HepG2 (cell line): ENCODE data around the gene POU2F1. TPM values are rescaled to one million over a fixed set of nuclear protein-coding genes. Genes with fewer than 3 reads are reported as not detected.
A peak's percentile ranks its signal among the peaks of the same experiment; 100 is the strongest.

Experiments used
- AKAP8 ChIP-seq: sonication (generic); formaldehyde crosslinking; IDR thresholded peaks from 2 replicates; pipeline ENCODE4 v1.5.1; 2020; ENCODE audit warnings: mild to moderate bottlenecking, missing genetic modification reagents
- MAF1 ChIP-seq: sonication (generic); formaldehyde crosslinking; IDR thresholded peaks from 2 replicates; pipeline ENCODE4 v1.5.0; 2020; ENCODE audit warnings: missing genetic modification reagents, borderline replicate concordance
- SMAD1 ChIP-seq: sonication (generic); formaldehyde crosslinking; IDR thresholded peaks from 2 replicates; pipeline ENCODE4 v1.4.0; 2020; ENCODE audit warnings: missing genetic modification reagents, low read depth, mild to moderate bottlenecking, borderline replicate concordance
- STAG1 ChIP-seq: sonication (generic); formaldehyde crosslinking; IDR thresholded peaks from 2 replicates; pipeline ENCODE4 v1.4.0; 2020; ENCODE audit warnings: missing genetic modification reagents
- ZBTB21 ChIP-seq: sonication (generic); formaldehyde crosslinking; IDR thresholded peaks from 2 replicates; pipeline ENCODE4 v1.4.0; 2020; ENCODE audit warnings: missing genetic modification reagents
- ZFY ChIP-seq: sonication (generic); formaldehyde crosslinking; IDR thresholded peaks from 2 replicates; pipeline ENCODE4 v1.4.0; 2020; ENCODE audit warnings: missing genetic modification reagents
- ZKSCAN1 ChIP-seq: fragments of 150-350 bp; IDR thresholded peaks from 2 replicates; pipeline ENCODE4 v1.6.1; 2014; ENCODE audit warnings: low read length
- ZNF234 ChIP-seq: sonication (generic); formaldehyde crosslinking; conservative IDR thresholded peaks from 2 replicates; pipeline ENCODE4 v1.5.1; 2020; ENCODE audit warnings: mild to moderate bottlenecking, missing genetic modification reagents
- ZNF451 ChIP-seq: sonication (generic); formaldehyde crosslinking; IDR thresholded peaks from 2 replicates; pipeline ENCODE4 v1.5.0; 2020; ENCODE audit warnings: mild to moderate bottlenecking, missing genetic modification reagents
- ZNF496 ChIP-seq: sonication (generic); formaldehyde crosslinking; IDR thresholded peaks from 2 replicates; pipeline ENCODE4 v1.8.1; 2023; ENCODE audit warnings: mild to moderate bottlenecking, moderate library complexity, missing genetic modification reagents; ENCODE audit not compliant: insufficient replicate concordance
- ZNF782 ChIP-seq: sonication (generic); formaldehyde crosslinking; IDR thresholded peaks from 2 replicates; pipeline ENCODE4 v1.4.0; 2020; ENCODE audit warnings: missing genetic modification reagents, mild to moderate bottlenecking, borderline replicate concordance
- polyA plus RNA-seq, 8 experiments: library from polyadenylated mRNA; depleted of rRNA in 3 of 8; stranded (reverse) in 7 of 8; unstranded in 1 of 8; fragments of >200 nt; fragmentation: Illumina TruSeq in 4 of 8; extraction: Trizol in 4 of 8; gene quantifications; 2 replicates each; pipeline versions ENCODE4 v1.2.1 to v1.2.3, GENCODE V29; 2011 to 2016; ENCODE audit warnings: low read depth in 4 of 8, missing spikeins in 1 of 8, mixed read lengths in 1 of 8; ENCODE audit not compliant: insufficient read depth in 1 of 8
- total RNA-seq, 5 experiments: library from RNA; depleted of rRNA; stranded (reverse); fragments of >200 nt; fragmentation: Illumina TruSeq; extraction: Trizol; gene quantifications; 2 replicates each; pipeline ENCODE4 v1.2.3, GENCODE V29; 2016; ENCODE audit warnings: low read depth in 1 of 5
- TF ChIP-seq, protein P1 (sequence below): sonication (generic); formaldehyde crosslinking; conservative IDR thresholded peaks from 2 replicates; pipeline ENCODE4 v1.4.0; 2020; ENCODE audit warnings: missing genetic modification reagents
- TF ChIP-seq, protein P2 (sequence below): sonication (generic); formaldehyde crosslinking; IDR thresholded peaks from 2 replicates; pipeline ENCODE4 v1.5.0; 2020; ENCODE audit warnings: missing genetic modification reagents
- TF ChIP-seq, protein P3 (sequence below): sonication (generic); formaldehyde crosslinking; IDR thresholded peaks from 2 replicates; pipeline ENCODE4 v1.5.0; 2020; ENCODE audit warnings: mild to moderate bottlenecking, low read depth, missing genetic modification reagents, borderline replicate concordance
- TF ChIP-seq, protein P4 (sequence below): sonication (generic); formaldehyde crosslinking; IDR thresholded peaks from 2 replicates; pipeline ENCODE4 v1.4.0; 2020; ENCODE audit warnings: missing genetic modification reagents, borderline replicate concordance
- TF ChIP-seq, protein P5 (sequence below): sonication (generic); formaldehyde crosslinking; IDR thresholded peaks from 2 replicates; pipeline ENCODE4 v1.4.0; 2020; ENCODE audit warnings: mild to moderate bottlenecking, missing genetic modification reagents

POU2F1 gene
- total and polyA plus RNA-seq, 2 of the 13 experiments (the other 11 are each of a cell fraction or from before 2014, with no cell fraction given) = 10.2 to 13.0 TPM

DNA sequence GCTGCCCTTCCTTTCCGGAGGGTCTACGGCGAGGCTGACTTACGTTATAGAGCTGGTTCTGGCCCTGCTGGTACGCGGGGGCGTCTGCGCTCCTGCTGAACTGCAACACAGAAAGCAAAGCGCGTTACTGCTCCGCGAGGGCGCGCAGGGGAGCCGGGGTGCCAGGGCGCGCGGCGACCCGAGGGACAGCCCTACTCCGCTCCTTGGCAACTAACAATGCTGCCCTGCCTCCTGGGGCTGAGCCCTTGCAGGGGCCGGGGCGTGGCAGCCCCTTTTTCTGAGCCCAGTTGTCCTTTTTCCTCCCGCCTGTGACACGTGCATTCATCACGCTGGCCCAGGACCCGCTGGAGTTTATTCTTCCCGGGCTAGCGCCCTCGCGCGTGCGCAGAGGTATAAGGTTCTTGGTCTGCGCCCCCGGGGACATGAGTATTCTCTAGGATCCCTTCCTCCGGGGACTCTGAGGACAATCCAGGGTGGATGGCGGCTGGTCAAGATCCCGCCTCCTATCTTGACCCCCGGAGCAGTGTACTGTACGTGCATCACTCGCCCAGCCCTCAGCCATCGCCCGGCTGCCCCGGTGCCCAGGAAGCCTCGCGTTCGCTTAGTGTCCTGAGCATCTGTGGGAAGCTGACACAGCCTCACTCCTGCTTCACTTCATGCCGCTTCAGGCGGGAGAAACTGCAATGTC is 218.8 kb downstream of the POU2F1 start (continued):
- TF ChIP-seq ZFY (no peak), ZBTB21 (CRISPR knock-in tag) (no peak), ZNF782 (no peak), ZNF496 (CRISPR knock-in tag) (no peak), AKAP8 (no peak), MAF1 (CRISPR knock-in tag) (no peak), ZNF234 (CRISPR knock-in tag) (no peak), ZKSCAN1 (no peak), ZNF451 (CRISPR knock-in tag) (no peak), STAG1 (CRISPR knock-in tag) (no peak; the same call in 1 of the 2 replicates), SMAD1 (no peak)
- TF ChIP-seq, protein P1, sequence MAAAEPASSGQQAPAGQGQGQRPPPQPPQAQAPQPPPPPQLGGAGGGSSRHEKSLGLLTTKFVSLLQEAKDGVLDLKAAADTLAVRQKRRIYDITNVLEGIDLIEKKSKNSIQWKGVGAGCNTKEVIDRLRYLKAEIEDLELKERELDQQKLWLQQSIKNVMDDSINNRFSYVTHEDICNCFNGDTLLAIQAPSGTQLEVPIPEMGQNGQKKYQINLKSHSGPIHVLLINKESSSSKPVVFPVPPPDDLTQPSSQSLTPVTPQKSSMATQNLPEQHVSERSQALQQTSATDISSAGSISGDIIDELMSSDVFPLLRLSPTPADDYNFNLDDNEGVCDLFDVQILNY (CRISPR knock-in tag) = peak; percentile 62
- TF ChIP-seq, protein P2, sequence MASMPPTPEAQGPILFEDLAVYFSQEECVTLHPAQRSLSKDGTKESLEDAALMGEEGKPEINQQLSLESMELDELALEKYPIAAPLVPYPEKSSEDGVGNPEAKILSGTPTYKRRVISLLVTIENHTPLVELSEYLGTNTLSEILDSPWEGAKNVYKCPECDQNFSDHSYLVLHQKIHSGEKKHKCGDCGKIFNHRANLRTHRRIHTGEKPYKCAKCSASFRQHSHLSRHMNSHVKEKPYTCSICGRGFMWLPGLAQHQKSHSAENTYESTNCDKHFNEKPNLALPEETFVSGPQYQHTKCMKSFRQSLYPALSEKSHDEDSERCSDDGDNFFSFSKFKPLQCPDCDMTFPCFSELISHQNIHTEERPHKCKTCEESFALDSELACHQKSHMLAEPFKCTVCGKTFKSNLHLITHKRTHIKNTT (CRISPR knock-in tag) = no peak
- TF ChIP-seq, protein P3, sequence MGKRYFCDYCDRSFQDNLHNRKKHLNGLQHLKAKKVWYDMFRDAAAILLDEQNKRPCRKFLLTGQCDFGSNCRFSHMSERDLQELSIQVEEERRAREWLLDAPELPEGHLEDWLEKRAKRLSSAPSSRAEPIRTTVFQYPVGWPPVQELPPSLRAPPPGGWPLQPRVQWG = no peak
- TF ChIP-seq, protein P4, sequence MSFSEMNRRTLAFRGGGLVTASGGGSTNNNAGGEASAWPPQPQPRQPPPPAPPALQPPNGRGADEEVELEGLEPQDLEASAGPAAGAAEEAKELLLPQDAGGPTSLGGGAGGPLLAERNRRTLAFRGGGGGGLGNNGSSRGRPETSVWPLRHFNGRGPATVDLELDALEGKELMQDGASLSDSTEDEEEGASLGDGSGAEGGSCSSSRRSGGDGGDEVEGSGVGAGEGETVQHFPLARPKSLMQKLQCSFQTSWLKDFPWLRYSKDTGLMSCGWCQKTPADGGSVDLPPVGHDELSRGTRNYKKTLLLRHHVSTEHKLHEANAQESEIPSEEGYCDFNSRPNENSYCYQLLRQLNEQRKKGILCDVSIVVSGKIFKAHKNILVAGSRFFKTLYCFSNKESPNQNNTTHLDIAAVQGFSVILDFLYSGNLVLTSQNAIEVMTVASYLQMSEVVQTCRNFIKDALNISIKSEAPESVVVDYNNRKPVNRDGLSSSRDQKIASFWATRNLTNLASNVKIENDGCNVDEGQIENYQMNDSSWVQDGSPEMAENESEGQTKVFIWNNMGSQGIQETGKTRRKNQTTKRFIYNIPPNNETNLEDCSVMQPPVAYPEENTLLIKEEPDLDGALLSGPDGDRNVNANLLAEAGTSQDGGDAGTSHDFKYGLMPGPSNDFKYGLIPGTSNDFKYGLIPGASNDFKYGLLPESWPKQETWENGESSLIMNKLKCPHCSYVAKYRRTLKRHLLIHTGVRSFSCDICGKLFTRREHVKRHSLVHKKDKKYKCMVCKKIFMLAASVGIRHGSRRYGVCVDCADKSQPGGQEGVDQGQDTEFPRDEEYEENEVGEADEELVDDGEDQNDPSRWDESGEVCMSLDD (CRISPR knock-in tag) = no peak
- TF ChIP-seq, protein P5, sequence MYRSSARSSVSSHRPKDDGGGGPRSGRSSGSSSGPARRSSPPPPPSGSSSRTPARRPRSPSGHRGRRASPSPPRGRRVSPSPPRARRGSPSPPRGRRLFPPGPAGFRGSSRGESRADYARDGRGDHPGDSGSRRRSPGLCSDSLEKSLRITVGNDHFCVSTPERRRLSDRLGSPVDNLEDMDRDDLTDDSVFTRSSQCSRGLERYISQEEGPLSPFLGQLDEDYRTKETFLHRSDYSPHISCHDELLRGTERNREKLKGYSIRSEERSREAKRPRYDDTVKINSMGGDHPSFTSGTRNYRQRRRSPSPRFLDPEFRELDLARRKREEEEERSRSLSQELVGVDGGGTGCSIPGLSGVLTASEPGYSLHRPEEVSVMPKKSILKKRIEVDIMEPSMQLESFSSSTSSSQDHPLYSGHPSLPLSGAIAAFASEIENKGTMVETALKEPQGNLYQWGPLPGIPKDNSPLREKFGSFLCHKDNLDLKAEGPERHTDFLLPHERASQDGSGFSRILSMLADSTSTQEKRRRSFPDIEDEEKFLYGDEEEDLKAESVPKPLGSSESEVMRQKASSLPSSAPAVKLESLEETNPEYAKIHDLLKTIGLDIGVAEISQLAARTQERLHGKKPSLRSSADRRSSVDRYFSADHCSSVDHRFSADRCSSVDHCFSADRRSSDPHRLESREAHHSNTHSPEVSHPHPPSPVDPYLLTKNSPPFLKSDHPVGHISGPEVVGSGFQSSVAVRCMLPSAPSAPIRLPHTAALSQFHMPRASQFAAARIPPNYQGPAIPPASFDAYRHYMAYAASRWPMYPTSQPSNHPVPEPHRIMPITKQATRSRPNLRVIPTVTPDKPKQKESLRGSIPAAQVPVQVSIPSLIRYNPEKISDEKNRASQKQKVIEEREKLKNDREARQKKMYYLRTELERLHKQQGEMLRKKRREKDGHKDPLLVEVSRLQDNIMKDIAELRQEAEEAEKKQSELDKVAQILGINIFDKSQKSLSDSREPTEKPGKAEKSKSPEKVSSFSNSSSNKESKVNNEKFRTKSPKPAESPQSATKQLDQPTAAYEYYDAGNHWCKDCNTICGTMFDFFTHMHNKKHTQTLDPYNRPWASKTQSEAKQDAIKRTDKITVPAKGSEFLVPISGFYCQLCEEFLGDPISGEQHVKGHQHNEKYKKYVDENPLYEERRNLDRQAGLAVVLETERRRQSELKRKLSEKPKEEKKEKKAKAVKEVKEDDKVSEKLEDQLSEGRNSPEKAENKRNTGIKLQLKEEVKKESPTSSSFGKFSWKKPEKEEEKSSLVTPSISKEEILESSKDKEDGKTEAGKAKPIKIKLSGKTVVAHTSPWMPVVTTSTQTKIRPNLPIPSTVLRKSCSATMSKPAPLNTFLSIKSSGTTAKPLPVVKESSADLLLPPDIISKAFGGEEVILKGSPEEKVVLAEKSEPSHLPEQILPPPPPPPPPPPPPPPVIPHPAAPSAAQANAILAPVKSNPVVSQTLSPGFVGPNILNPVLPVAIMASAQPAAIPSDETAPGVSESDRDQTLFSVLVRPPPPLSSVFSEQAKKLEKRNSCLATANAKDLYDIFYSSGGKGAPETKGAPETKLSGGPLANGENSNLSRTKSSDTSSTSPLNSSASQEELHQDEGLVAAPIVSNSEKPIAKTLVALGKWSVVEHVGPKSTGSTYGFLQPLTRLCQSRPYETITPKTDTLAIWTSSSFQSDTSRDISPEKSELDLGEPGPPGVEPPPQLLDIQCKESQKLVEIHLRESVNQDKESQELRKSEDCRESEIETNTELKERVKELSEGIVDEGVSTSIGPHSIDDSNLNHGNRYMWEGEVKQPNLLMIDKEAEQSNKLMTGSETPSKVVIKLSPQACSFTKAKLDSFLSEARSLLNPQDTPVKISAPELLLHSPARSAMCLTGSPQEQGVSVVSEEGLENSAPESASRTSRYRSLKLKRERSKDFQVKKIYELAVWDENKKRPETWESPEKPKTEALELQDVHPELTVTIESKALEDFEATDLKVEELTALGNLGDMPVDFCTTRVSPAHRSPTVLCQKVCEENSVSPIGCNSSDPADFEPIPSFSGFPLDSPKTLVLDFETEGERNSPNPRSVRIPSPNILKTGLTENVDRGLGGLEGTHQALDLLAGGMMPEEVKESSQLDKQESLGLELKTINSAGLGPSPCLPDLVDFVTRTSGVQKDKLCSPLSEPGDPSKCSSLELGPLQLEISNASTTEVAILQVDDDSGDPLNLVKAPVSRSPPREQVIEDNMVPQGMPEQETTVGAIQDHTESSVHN = no peak
